CD4-positive, alpha-beta T cell treated with Interferon alpha-2 for 1 hour (primary cell): ENCODE results near the gene GLE1.
"Not testable (repeated sequence)": the region's sequence is repeated elsewhere in the genome, so short reads cannot be mapped to it uniquely, and the experiment has no call there.

Experiments used
- DNase-seq, 2 donors: peaks; one replicate each; pipeline ENCODE4 v3.0.0-alpha.2; 2020 to 2022

Gene GLE1

DNA sequence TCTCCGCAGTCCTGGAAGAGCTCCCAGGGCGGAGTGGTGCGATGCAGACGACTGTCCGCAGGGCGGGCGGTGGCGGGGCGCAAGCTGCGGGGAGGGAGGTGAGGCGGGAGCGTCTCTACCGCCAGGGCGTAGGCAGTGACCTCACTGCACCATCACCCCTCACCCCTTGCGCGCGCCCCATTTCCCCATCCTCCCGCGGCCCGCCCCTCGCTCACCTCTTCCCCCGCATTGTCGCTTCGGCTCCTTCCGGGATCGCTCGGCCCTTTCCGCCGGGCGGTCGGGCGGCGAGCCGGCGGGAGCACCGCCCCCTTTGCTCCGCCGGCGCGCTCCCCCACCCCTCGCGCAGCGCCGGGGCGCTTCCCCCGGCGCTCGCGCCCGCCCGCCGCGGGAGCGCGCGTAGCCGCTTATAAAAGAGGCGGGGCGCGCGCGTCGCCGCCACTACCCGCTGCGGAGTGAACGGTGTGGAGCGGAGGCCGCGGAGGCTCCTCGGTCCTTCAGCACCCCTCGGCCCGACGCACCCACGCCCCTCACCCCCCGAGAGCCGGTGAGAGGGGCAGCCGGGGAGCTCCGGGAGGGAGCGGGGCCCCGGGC lies 47.7 kb downstream of the GLE1 start, which contains the start of gene SPTAN1:
TSS of gene SPTAN1 (plus strand) at position 435 of the 591 bp plus-strand sequence. CDS start 14,154 bp downstream, outside the sequence.
- DNase-seq: peak; percentile 95 to 96

DNA sequence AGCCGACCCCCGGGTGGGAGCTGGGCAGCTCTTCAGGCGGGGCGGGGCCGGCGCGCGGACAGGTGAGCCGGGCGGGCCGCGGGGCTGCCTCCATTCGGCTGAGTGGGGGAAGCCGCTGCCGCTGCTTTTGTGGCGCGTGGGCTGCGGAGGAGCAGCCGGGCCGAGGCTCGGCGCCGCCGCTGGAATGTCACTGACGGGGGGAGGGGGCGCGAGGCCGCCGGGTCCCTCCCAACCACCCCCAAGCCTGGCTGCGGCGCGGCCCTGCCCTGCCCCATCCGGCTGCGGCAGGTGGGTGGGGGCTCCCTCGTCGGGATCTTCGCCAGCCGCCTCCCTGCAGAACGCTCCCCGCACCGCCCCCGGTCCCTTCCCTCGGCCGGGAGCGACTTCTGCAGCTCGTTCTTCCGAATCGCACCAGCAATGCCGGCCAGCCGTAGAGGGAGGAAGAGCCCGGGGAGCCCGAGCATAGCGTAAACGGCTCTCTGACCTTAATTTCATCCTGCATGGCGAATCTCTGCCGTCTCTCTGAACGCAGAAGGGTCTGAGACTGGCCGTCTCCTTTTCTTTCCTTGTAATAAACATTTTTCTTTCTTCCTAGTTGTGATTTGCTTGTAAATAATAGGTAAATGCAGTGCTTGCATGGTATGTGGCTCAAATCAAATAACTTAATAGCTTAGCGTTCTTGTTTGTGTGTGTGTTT lies 48.4 kb downstream of the GLE1 start:
- DNase-seq: peak in 1 of 2 donors; percentile 59

- peak in 1 of 2 donors; percentile 14 for DNase-seq
These were observed 49.2 kb downstream of the GLE1 start for GRCh38 chr9:128553728-128554127.

DNA sequence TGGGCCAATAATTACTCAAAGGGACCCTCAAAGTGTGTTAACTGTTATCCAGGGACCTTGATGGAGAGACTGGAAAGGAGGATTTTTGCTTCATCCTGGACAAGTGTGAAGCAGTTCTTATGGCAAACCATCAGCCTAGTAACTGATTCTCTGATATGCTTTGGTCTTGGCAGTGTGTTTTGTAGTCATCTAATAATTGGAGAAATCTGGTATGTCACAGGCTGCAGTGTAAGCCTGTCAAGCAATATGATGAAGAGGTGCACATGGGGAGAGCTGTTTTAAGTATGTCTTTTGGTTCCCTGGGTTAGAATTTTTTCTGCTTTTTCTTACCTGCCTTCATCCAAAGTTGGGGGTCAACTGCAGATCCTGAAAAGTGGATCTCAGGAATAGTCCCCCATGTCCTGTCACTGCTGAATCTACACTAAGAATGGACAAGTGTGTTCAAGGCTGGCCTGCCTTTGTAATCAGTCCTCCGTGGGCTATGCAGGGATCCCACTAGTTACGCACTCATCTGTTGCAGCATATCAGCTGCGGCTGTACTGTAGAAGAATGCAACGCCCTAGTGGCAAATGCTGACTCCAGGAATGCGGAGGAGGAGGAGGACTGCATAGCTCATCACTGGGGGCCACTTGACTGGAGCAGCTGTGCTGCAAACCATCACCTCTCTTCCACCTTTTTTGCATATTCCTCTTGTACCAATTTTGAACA lies 49.8 kb downstream of the GLE1 start:
- peak in 1 of 2 donors; percentile 30 for DNase-seq

DNA sequence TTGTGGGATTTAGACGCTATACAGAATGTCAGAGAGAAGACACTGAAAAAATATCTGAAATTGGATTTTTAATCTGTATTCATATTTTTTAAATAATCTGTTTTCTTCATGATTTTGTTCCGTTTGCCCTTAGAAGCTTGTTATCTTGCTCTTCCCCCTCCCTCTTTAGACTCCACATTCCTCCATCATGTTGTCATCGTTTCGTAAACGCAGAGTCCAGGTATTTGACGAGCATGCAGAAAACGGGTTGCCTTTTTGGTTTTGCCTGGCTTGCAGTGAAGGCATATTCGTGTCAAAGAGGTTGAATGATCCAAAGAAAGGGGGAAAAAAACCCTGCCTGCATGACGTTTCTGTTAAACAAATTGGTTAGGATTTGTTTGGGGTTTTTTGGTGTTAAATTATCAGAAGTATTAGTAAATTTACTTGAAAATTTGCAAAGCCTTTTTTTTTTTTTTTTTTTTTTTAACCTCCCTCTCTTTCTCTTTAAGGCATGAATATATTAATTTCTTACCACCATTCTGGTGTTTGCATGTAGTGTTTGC lies 50.7 kb downstream of the GLE1 start:
- DNase-seq: no peak

GRCh38 chr9:128556276-128556675 lies 51.8 kb downstream of the GLE1 start:
- peak in 1 of 2 donors; percentile 14 for DNase-seq

DNA sequence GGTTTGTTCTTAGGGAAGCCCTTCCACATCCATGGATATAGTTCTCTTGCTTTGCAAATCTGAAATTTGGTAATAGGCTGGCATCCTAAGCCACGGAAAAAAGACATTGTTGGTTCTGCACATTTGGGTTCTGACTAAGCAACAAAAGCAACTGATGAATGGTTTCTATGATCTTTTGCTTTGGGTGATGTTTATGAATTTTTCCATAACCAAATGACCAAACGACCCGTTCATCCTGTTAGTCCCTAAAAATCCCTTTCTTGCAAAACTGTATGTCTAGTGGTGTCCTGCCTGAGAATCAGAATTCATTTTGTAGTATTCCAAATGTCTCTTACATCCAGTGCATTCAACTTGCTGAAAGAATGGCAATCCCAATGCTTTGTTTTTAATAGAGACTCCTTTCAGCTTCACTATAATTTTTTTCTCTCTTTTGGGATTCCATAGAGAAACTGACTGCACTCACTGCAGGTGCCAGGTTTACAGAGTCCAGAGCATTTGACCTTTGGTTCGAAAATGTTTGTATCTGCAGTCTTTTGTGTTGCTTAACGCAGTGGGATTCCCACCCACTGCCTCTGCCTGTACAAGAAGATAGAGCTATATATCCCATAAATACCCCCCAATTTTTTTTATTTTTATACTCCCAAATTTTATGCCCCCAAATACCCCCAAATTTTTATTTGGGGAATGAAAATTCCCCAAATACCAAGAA lies 52.6 kb downstream of the GLE1 start:
- DNase-seq: no peak

GRCh38 chr9:128558431-128559310 lies 54.2 kb downstream of the GLE1 start:
- peak; percentile 24 to 43 for DNase-seq

DNA sequence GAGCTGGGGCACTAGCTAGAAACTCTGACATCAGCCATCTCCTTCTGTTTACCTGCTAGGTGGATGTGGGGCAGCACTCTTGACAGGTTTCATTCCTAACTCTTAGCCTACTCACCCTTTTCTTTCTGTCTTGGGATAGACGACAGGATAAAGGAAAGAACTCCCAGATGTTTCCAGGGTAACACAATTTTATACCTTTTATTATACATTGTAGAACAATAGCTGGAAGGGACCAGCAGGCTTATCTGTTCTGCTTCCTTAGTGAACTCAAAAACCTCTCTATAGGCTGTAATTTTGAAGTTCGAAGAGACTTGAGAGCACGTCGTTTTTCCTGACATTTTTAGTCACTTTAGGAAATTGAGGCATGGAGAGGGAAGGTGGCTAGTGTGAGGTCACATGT lies 61.1 kb downstream of the GLE1 start:
- DNase-seq: no peak

DNA sequence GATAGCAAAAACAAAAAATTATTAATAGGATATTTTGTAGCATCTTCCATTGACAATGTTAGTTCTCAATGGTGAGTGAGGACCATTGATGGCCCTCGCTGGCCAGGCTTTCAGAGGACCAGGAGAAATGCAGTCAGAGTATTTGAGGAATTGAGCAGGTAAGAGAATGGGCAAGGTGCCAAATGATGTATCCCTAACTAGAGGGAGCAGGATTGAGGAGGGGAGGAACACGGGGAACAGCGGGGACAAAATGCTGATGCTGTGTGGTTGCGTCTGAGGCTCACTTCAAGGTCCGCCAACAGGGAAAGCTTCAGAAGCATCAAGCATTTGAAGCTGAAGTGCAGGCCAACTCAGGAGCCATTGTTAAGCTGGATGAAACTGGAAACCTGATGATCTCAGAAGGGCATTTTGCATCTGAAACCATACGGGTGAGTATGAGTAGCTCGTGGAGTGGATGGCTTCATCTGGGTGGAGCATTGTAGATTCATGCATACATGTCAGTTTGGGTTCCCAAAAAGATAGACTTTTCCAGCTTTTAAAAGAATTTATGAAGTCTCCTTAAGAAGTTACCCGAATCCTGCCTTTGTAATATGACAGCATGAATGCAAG lies 64.1 kb downstream of the GLE1 start:
- DNase-seq: no peak

DNA sequence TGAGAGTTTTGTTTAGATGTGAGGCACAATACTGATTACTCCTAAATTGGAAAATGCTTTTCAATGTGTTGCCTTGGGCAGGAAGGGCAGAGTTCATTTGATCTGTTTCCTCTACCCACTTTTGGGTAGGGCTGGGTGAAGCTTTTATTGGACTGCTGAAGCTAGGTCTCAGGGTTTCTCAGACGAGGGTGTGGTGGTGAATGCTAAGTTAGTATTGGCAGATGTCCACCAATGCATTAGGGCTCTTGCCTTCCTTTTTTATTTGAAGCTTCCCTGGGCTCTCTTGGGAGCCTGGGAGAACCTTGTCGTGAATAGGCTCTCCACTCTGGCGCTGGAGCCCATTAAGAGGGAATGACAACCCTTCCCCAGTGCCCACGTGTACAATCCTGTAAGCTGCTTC lies 71.0 kb downstream of the GLE1 start:
- no peak for DNase-seq

DNA sequence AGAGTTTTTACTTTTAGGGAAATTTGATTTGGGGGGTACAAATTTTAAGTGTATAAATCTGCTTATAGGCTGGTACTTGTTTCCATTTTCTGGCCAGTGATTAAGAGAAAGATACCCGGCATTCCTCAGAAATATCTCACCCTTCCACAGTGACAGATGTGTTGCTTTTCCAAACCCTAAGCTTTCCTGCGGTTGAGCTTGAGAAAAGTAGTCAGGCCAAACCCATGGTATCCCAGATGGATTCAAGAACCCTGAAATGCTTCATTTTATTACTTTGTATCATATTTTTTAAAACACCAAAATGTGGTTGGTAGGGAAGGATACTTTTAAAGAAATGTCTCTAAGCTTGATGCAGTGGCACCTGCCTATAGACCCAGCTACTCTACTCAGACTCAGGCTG lies 71.4 kb downstream of the GLE1 start:
- DNase-seq: no peak

DNA sequence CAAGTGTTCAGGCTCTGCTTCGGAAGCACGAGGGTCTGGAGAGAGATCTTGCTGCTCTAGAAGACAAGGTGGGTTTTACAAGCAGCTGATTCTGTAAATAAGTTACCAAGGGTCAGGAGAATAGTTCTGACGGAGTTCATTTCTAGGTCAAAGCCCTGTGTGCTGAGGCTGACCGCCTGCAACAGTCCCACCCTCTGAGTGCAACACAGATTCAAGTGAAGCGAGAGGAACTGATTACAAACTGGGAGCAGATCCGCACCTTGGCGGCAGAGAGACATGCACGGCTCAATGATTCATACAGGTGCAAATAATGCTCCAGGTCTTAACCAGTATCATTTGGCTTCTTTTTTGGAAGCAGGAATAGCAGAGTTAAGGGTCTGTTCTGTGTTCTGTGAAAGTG lies 72.7 kb downstream of the GLE1 start:
- DNase-seq: no peak

GRCh38 chr9:128579194-128579593 lies 74.7 kb downstream of the GLE1 start:
- DNase-seq: no peak

GRCh38 chr9:128580731-128581130 lies 76.2 kb downstream of the GLE1 start:
- no peak for DNase-seq

DNA sequence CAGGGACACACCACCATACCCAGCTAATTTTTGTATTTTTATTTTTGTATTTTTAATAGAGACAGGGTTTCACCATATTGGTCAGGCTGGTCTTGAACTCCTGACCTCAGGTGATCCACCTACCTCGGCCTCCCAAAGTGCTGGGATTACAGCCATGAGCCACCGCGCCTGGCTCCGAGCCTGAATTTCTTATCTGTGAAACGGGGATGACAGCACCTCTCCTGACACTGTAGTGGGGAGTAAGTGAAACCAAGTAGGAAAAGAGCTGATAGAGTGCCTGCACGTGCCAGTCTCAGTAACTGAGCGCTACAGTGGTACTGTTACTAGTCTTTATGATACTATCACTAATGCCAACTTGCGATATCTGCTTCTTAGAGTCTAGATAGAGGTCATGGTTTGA lies 80.6 kb downstream of the GLE1 start:
- DNase-seq: not testable (repeated sequence)

DNA sequence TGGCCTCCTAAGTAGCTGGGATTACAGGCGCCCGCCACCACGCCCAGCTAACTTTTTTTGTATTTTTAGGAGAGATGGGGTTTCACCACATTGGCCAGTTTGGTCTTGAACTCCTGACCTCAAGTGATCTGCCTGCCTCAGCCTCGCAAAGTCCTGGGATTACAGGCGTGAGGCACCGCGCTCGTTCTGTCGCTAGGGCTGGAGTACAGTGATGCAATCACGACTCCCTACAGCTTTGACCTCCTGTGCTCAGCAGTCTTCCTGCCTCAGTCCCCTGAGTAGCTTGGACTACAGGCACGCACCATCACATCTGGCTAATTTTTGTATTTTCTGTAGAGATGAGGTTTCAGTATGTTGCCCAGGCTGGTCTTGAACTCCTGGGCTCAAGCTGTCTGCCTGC lies 82.4 kb downstream of the GLE1 start:
- not testable (repeated sequence) for DNase-seq

- peak; percentile 49 to 56 for DNase-seq
These were observed 82.9 kb downstream of the GLE1 start for GRCh38 chr9:128587453-128587852.

- no peak for DNase-seq
These were observed 84.2 kb downstream of the GLE1 start for GRCh38 chr9:128588581-128589233.
